MCF 10A (cell line): ENCODE measurements around the gene GAGE2A. TPM values are rescaled to one million over a fixed set of nuclear protein-coding genes. Genes with fewer than 3 reads are reported as not detected.
"Not testable (repeated sequence)": the region's sequence is repeated elsewhere in the genome, so short reads cannot be mapped to it uniquely, and the experiment has no call there.

Experiments
- BruUV-seq: library from RNA; stranded (reverse); fragments of 400-500 nt; replicated peaks from 2 replicates; lab custom pipeline; 2021; lab: Mats Ljungman, UMichigan
- CTCF ChIA-PET: fragments of 300-600 bp; sonication (Branson Sonifier 250); formaldehyde crosslinking; extraction: SDS; loops from one replicate; lab custom pipeline; 2021; ENCODE audit warnings: antibody characterized with exemption, inconsistent platforms; lab: Yijun Ruan, JAX
- POLR2A ChIA-PET: fragments of 300-600, 350-650 bp; sonication (Branson Sonifier 250); formaldehyde crosslinking; extraction: SDS; loops from one replicate; lab custom pipeline; 2020; ENCODE audit warnings: antibody characterized with exemption, inconsistent platforms; lab: Yijun Ruan, JAX
- DNase-seq: peaks from one replicate; pipeline ENCODE4 v3.0.0-alpha.2; 2018; ENCODE audit not compliant: unreplicated experiment
- H3K27ac Mint-ChIP-seq: one replicate; pipeline ENCODE4 v1.8.0; 2022; ENCODE audit warnings: mild to moderate bottlenecking, low read depth, mixed read lengths; ENCODE audit not compliant: unreplicated experiment
- H3K27me3 Mint-ChIP-seq: one replicate; pipeline ENCODE4 v1.8.0; 2022; ENCODE audit warnings: mixed read lengths; ENCODE audit not compliant: insufficient read depth, unreplicated experiment
- H3K36me3 Mint-ChIP-seq: one replicate; pipeline ENCODE4 v1.8.0; 2022; ENCODE audit warnings: mild to moderate bottlenecking, moderate library complexity, mixed read lengths; ENCODE audit not compliant: insufficient read depth, unreplicated experiment
- H3K4me1 Mint-ChIP-seq: one replicate; pipeline ENCODE4 v1.8.0; 2022; ENCODE audit warnings: mixed read lengths; ENCODE audit not compliant: insufficient read depth, unreplicated experiment
- H3K4me3 Mint-ChIP-seq: one replicate; pipeline ENCODE4 v1.8.0; 2022; ENCODE audit warnings: mild to moderate bottlenecking, moderate library complexity, mixed read lengths; ENCODE audit not compliant: unreplicated experiment
- H3K9me3 Mint-ChIP-seq: one replicate; pipeline ENCODE4 v1.8.0; 2022; ENCODE audit warnings: mixed read lengths; ENCODE audit not compliant: unreplicated experiment
- intact Hi-C: fragments of 100-400 bp; cut with micrococcal nuclease; formaldehyde crosslinking; loops from 2 replicates; pipeline ENCODE4 v1.14.1; 2022
- total RNA-seq: library from RNA; stranded (reverse); gene quantifications from 2 replicates; pipeline ENCODE4 v1.2.3, GENCODE V29; 2022
- TF ChIP-seq, protein P1 (sequence below): fragments of 200-600 bp; IDR thresholded peaks from one replicate; pipeline ENCODE4 v1.8.0; 2022; ENCODE audit warnings: antibody characterized with exemption, mild to moderate bottlenecking; ENCODE audit not compliant: unreplicated experiment

The GAGE2A gene
- total RNA-seq, 1 experiment from 2014 or later = not detected

DNA sequence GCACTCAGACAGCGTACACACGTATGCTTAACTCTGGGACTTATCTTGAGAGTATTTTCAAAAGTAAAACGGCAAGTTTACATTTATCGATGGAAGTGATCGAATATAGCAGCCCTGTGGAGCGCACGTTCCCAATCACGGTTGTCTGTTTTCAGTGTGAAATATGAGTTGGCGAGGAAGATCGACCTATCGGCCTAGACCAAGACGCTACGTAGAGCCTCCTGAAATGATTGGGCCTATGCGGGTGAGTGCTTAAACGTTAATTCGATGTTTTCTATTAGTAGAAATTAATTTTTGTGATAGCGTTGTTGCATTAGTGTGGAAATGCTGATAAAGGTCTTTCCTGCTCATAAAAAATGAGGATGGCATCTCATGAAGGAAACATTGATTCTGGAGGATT is 1.2 kb downstream of the GAGE2A start:
- H3K4me3 Mint-ChIP-seq, H3K36me3 Mint-ChIP-seq, intact Hi-C loops, CTCF ChIA-PET, H3K27ac Mint-ChIP-seq, BruUV-seq, H3K9me3 Mint-ChIP-seq, DNase-seq, H3K4me1 Mint-ChIP-seq, H3K27me3 Mint-ChIP-seq, POLR2A ChIA-PET: not testable (repeated sequence)

DNA sequence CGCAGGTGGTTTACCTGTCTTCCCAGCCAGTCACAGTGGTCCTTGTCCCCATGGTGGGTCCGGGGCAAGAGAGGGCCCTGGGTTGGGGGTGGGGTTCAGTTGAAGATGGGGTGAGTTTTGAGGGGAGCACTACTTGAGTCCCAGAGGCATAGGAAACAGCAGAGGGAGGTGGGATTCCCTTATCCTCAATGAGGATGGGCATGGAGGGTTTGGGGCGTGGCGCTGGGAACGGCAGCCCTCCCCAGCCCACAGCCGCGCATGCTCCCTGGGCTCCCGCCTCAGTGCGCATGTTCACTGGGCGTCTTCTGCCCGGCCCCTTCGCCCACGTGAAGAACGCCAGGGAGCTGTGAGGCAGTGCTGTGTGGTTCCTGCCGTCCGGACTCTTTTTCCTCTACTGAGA is 9.4 kb downstream of the GAGE2A start, which contains the start of gene GAGE1:
GAGE1 (plus strand) TSS at position 301 of the 400 bp plus-strand sequence. CDS start 1,155 bp downstream, outside the sequence.
- H3K36me3 Mint-ChIP-seq, H3K27me3 Mint-ChIP-seq, POLR2A ChIA-PET, intact Hi-C loops, H3K9me3 Mint-ChIP-seq, DNase-seq, H3K27ac Mint-ChIP-seq, BruUV-seq, H3K4me3 Mint-ChIP-seq, H3K4me1 Mint-ChIP-seq, CTCF ChIA-PET: not testable (repeated sequence)

DNA sequence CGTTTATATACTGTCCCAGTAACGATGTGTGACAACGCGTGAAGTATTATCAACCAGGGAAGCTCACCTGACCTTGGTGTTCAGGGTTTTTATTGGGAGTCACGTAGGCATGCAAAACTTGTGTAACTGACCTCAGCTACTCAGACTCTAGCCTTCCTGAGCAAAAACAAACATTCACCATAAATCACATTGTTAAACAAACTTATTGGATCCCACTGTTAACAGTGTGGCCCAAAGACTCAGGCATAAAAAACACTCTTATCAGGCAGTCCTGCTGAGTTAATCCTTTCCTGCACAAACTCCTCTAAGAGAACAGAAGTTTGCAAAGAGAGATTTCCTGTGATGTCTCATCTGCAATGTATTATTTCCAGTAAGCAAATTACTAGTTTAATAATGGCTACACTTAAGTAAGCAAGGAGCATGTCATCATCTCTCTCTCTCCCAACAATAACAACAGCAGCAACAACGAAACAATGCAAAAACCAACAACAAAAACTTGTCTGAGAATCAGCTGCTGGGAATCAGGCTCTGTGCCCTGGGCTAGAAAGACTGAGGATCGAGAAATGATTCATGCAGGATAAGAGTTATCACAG is 21.5 kb downstream of the GAGE2A start:
- Mint-ChIP-seq H3K9me3 (peaks cover 8% of the 10 kb centered on the region), H3K27me3 (peaks cover 13% of the 10 kb centered on the region), H3K36me3 (no peaks in the 10 kb centered on the region), H3K4me1 (no peaks in the 10 kb centered on the region), H3K4me3 (no peak overlapping the region), H3K27ac (no peak overlapping the region)
- TF ChIP-seq, protein P1, sequence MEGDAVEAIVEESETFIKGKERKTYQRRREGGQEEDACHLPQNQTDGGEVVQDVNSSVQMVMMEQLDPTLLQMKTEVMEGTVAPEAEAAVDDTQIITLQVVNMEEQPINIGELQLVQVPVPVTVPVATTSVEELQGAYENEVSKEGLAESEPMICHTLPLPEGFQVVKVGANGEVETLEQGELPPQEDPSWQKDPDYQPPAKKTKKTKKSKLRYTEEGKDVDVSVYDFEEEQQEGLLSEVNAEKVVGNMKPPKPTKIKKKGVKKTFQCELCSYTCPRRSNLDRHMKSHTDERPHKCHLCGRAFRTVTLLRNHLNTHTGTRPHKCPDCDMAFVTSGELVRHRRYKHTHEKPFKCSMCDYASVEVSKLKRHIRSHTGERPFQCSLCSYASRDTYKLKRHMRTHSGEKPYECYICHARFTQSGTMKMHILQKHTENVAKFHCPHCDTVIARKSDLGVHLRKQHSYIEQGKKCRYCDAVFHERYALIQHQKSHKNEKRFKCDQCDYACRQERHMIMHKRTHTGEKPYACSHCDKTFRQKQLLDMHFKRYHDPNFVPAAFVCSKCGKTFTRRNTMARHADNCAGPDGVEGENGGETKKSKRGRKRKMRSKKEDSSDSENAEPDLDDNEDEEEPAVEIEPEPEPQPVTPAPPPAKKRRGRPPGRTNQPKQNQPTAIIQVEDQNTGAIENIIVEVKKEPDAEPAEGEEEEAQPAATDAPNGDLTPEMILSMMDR = no peak
- ChIA-PET CTCF (no interaction called here), POLR2A (no interaction called here)
- DNase-seq = no peak
- intact Hi-C loops = no loop called here
- BruUV-seq = no TSS peak

DNA sequence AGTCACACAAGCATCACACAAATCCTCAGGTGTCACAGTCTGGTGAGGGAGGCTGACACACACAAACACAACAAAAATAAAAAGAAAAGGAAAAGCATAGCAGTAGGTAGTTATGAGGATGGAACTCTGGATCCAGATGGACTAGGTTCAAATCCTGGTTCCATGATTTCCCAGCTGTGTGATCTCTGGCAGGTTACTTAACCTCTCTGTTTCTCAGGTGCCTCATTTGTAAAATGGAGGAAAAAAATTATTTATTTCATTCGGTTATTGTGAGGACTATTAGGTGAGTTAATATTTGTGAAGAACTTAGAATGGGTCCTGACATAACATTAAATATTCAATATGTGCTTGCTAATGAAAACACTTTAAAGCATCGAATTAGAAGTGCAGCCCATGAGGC is 29.3 kb downstream of the GAGE2A start:
- no peak overlapping the region for H3K27ac Mint-ChIP-seq
- no TSS peak for BruUV-seq
- H3K9me3 Mint-ChIP-seq = peaks cover 13% of the 10 kb centered on the region
- TF ChIP-seq, protein P1 = no peak
- H3K4me3 Mint-ChIP-seq = no peak overlapping the region
- CTCF ChIA-PET = no interaction called here
- POLR2A ChIA-PET = no interaction called here
- no peaks in the 10 kb centered on the region for H3K4me1 Mint-ChIP-seq
- intact Hi-C loops = no loop called here
- H3K27me3 Mint-ChIP-seq = no peaks in the 10 kb centered on the region
- DNase-seq = no peak
- no peaks in the 10 kb centered on the region for H3K36me3 Mint-ChIP-seq

DNA sequence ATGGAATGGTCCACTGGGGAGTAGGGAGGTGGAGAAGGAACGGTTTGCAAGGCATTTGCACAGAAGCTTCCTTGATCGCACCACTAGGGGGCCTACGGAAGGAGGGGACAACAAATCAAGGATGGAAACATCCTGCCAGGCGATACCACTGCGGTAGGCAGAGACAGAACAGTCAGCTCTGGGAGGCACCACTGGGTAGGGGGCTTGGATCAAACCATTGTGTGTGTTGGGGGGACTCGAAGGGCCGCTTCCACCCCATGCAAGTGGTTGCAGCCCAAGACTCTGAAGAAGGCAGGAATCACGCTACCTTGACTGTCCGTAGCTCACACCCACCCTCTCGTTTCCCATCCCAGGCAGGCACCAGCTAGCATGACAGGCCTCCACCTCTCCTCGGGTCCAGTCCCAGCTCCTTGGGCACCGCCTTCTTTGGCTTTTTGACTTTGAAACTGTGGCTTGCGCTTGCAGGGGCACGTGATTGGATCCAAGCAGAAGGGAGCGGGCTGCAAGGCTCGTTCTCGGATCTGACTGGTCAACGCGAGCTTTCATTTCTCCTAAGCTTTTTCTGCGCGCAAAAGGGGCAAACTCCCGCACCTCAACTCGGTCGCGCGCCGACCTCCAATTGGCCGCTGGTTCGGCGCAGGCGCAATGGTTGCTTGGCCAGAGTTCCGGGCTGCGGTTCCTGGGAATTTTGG is 37.9 kb downstream of the GAGE2A start:
- Mint-ChIP-seq H3K27me3 (no peaks in the 10 kb centered on the region), H3K27ac (no peak overlapping the region), H3K4me3 (no peak overlapping the region), H3K36me3 (no peaks in the 10 kb centered on the region), H3K4me1 (no peaks in the 10 kb centered on the region), H3K9me3 (peaks cover 18% of the 10 kb centered on the region)
- intact Hi-C loops = no loop called here
- BruUV-seq = no TSS peak
- CTCF ChIA-PET = interaction anchor here (0.5 to 0.6 kb wide), 2 partner anchors 10 to 90 kb away, joined by 3 read pairs; no protein-coding TSS in a partner anchor
- POLR2A ChIA-PET = no interaction called here
- TF ChIP-seq, protein P1 = peak; percentile 10
- DNase-seq = no peak
